Measurements from ENCODE around the gene SLC35A4. TPM values are rescaled to one million over a fixed set of nuclear protein-coding genes. Genes with fewer than 3 reads are reported as not detected.

SLC35A4 gene
- total RNA-seq, 1 donor from 2014 or later: 59.9 TPM

- H4K20me1 ChIP-seq (ENCODE audit: insufficient read depth, low read length): no peaks in the 10 kb centered on the region
- H3K27me3 Mint-ChIP-seq (ENCODE audit: low read depth, unreplicated experiment): no peaks in the 10 kb centered on the region
- peaks cover 2% of the 10 kb centered on the region for H3K9me3 Mint-ChIP-seq (ENCODE audit: unreplicated experiment)
- DNase-seq (ENCODE audit: low read depth) (no peak), FAIRE-seq (no peak)
- no peak overlapping the region for H3K9ac ChIP-seq (ENCODE audit: low read length)
- H3K4me1 Mint-ChIP-seq (ENCODE audit: low read depth, unreplicated experiment): peaks cover 10% of the 10 kb centered on the region
- no peaks in the 10 kb centered on the region for H3K79me2 ChIP-seq (ENCODE audit: insufficient read depth, low read length)
- H3K9me3 ChIP-seq (ENCODE audit: insufficient read depth, low read depth, low read length): peaks cover 3% of the 10 kb centered on the region
- no peak overlapping the region for H3K4me3 ChIP-seq (ENCODE audit: insufficient read depth, low read depth, low read length)
- no peak for TF ChIP-seq CTCF (IDR thresholded peaks at IDR 0.05; ENCODE audit: insufficient read depth, low read depth, low read length)
- no peak for TF ChIP-seq EZH2 (IDR thresholded peaks at IDR 0.05; ENCODE audit: insufficient read depth, low read length)
- H3K27me3 ChIP-seq (ENCODE audit: insufficient read depth, low read length): no peaks in the 10 kb centered on the region
- no peak overlapping the region for H3K27ac Mint-ChIP-seq (ENCODE audit: unreplicated experiment)
- H3K27ac ChIP-seq (ENCODE audit: low read depth, low read length): no peak overlapping the region
- no peak overlapping the region for H2AFZ ChIP-seq (ENCODE audit: low read depth, low read length)
- H3K4me2 ChIP-seq (ENCODE audit: low read length): no peak overlapping the region
- no peaks in the 10 kb centered on the region for H3K36me3 ChIP-seq (ENCODE audit: insufficient read depth, low read length)
- no peaks in the 10 kb centered on the region for H3K4me1 ChIP-seq (ENCODE audit: insufficient read depth, low read length)
- H3K36me3 Mint-ChIP-seq (ENCODE audit: low read depth, unreplicated experiment): no peaks in the 10 kb centered on the region
- no peak overlapping the region for H3K4me3 Mint-ChIP-seq (ENCODE audit: unreplicated experiment)
Observed at GRCh38 chr5:140608722-140609121, 44.1 kb downstream of the SLC35A4 start.

GRCh38 chr5:140609126-140609525 lies 44.5 kb downstream of the SLC35A4 start:
- Mint-ChIP-seq H3K4me3 (ENCODE audit: unreplicated experiment) (no peak overlapping the region), H3K9me3 (ENCODE audit: unreplicated experiment) (peaks cover 2% of the 10 kb centered on the region), H3K27ac (ENCODE audit: unreplicated experiment) (no peak overlapping the region), H3K36me3 (ENCODE audit: low read depth, unreplicated experiment) (no peaks in the 10 kb centered on the region), H3K27me3 (ENCODE audit: low read depth, unreplicated experiment) (no peaks in the 10 kb centered on the region), H3K4me1 (ENCODE audit: low read depth, unreplicated experiment) (peaks cover 10% of the 10 kb centered on the region)
- Histone ChIP-seq H2AFZ (ENCODE audit: low read depth, low read length) (no peak overlapping the region), H3K79me2 (ENCODE audit: insufficient read depth, low read length) (no peaks in the 10 kb centered on the region), H4K20me1 (ENCODE audit: insufficient read depth, low read length) (no peaks in the 10 kb centered on the region), H3K27ac (ENCODE audit: low read depth, low read length) (no peak overlapping the region), H3K27me3 (ENCODE audit: insufficient read depth, low read length) (no peaks in the 10 kb centered on the region), H3K9me3 (ENCODE audit: insufficient read depth, low read depth, low read length) (peaks cover 3% of the 10 kb centered on the region), H3K36me3 (ENCODE audit: insufficient read depth, low read length) (no peaks in the 10 kb centered on the region), H3K9ac (ENCODE audit: low read length) (no peak overlapping the region), H3K4me3 (ENCODE audit: insufficient read depth, low read depth, low read length) (no peak overlapping the region), H3K4me2 (ENCODE audit: low read length) (no peak overlapping the region), H3K4me1 (ENCODE audit: insufficient read depth, low read length) (no peaks in the 10 kb centered on the region)
- DNase-seq (ENCODE audit: low read depth) (no peak), FAIRE-seq (no peak)
- TF ChIP-seq EZH2 (IDR thresholded peaks at IDR 0.05; ENCODE audit: insufficient read depth, low read length): no peak
- TF ChIP-seq CTCF (IDR thresholded peaks at IDR 0.05; ENCODE audit: insufficient read depth, low read depth, low read length): no peak

- Histone ChIP-seq H3K9ac (ENCODE audit: low read length) (no peak overlapping the region), H3K9me3 (ENCODE audit: insufficient read depth, low read depth, low read length) (peaks cover 3% of the 10 kb centered on the region), H3K4me2 (ENCODE audit: low read length) (no peak overlapping the region), H3K4me1 (ENCODE audit: insufficient read depth, low read length) (no peaks in the 10 kb centered on the region), H3K36me3 (ENCODE audit: insufficient read depth, low read length) (no peaks in the 10 kb centered on the region), H3K27me3 (ENCODE audit: insufficient read depth, low read length) (no peaks in the 10 kb centered on the region), H3K79me2 (ENCODE audit: insufficient read depth, low read length) (no peaks in the 10 kb centered on the region), H3K27ac (ENCODE audit: low read depth, low read length) (no peak overlapping the region), H2AFZ (ENCODE audit: low read depth, low read length) (no peak overlapping the region), H4K20me1 (ENCODE audit: insufficient read depth, low read length) (no peaks in the 10 kb centered on the region), H3K4me3 (ENCODE audit: insufficient read depth, low read depth, low read length) (no peak overlapping the region)
- Mint-ChIP-seq H3K27me3 (ENCODE audit: low read depth, unreplicated experiment) (no peaks in the 10 kb centered on the region), H3K4me3 (ENCODE audit: unreplicated experiment) (no peak overlapping the region), H3K4me1 (ENCODE audit: low read depth, unreplicated experiment) (peaks cover 10% of the 10 kb centered on the region), H3K9me3 (ENCODE audit: unreplicated experiment) (peaks cover 2% of the 10 kb centered on the region), H3K27ac (ENCODE audit: unreplicated experiment) (peak overlapping the region; percentile 67), H3K36me3 (ENCODE audit: low read depth, unreplicated experiment) (no peaks in the 10 kb centered on the region)
- FAIRE-seq: no peak
- TF ChIP-seq EZH2 (IDR thresholded peaks at IDR 0.05; ENCODE audit: insufficient read depth, low read length) (no peak), CTCF (IDR thresholded peaks at IDR 0.05; ENCODE audit: insufficient read depth, low read depth, low read length) (no peak)
- DNase-seq (ENCODE audit: low read depth): peak; percentile 52
Observed at GRCh38 chr5:140611020-140611521, 46.4 kb downstream of the SLC35A4 start.

Measured in astrocyte (in vitro differentiated cells and primary cell).